Astrocyte of the spinal cord (primary cell): ENCODE data around the gene DDX42.

Experiments
- DNase-seq: peaks from one replicate; pipeline ENCODE4 v3.0.0; 2011; ENCODE audit warnings: low read depth, low spot score
- H3K4me3 ChIP-seq: 2 replicates; pipeline ENCODE4 v1.5.1; 2011; ENCODE audit warnings: low read depth, mild to moderate bottlenecking, low read length, moderate library complexity
- CTCF ChIP-seq: IDR thresholded peaks from 2 replicates; pipeline ENCODE4 v1.5.1; 2012; ENCODE audit warnings: low read depth, mild to moderate bottlenecking, low read length, inconsistent platforms
- in situ Hi-C: cut with HindIII; loops from 2 replicates; pipeline ENCODE4 v1.10.0; 2017; ENCODE audit warnings: low sequenced_read_pairs

Gene DDX42

GRCh38 chr17:63835167-63835720, 61.3 kb downstream of the DDX42 start:
- no peak overlapping the region for H3K4me3 ChIP-seq
- in situ Hi-C loops = no loop called here
- TF ChIP-seq CTCF = no peak
- DNase-seq = no peak

GRCh38 chr17:63836811-63837210, 62.8 kb downstream of the DDX42 start:
- no peak overlapping the region for H3K4me3 ChIP-seq
- TF ChIP-seq CTCF = no peak
- in situ Hi-C loops = no loop called here
- no peak for DNase-seq

GRCh38 chr17:63837480-63837879, 63.5 kb downstream of the DDX42 start:
- no peak overlapping the region for H3K4me3 ChIP-seq
- in situ Hi-C loops = no loop called here

GRCh38 chr17:63837962-63838600, 64.1 kb downstream of the DDX42 start:
- no peak for DNase-seq
- no peak for TF ChIP-seq CTCF
- no peak overlapping the region for H3K4me3 ChIP-seq
- in situ Hi-C loops = no loop called here

More at GRCh38 chr17:63837480-63837879, 63.5 kb downstream of the DDX42 start:
- DNase-seq = no peak
- TF ChIP-seq CTCF = no peak

GRCh38 chr17:63838631-63839171, 64.7 kb downstream of the DDX42 start:
- H3K4me3 ChIP-seq = no peak overlapping the region
- peak; percentile 55 for DNase-seq
- no peak for TF ChIP-seq CTCF

GRCh38 chr17:63840591-63841349, 66.8 kb downstream of the DDX42 start:
- no peak for DNase-seq
- H3K4me3 ChIP-seq = peak overlapping the region; percentile 87
- no peak for TF ChIP-seq CTCF
- in situ Hi-C loops = no loop called here

More at GRCh38 chr17:63838631-63839171, 64.7 kb downstream of the DDX42 start:
- in situ Hi-C loops = no loop called here
